Astrocyte (in vitro differentiated cells and primary cell): Measurements from ENCODE around the gene SAG.

Experiments used
- EZH2 ChIP-seq: IDR thresholded peaks from 2 replicates; pipeline ENCODE4 v1.6.1; 2012; ENCODE audit warnings: mild to moderate bottlenecking, low read length, inconsistent platforms; ENCODE audit not compliant: insufficient read depth
- TF ChIP-seq, protein P1 (sequence below): IDR thresholded peaks from 2 replicates; pipeline ENCODE4 v1.5.1; 2011; ENCODE audit warnings: low read depth, mild to moderate bottlenecking, inconsistent platforms, low read length, moderate library complexity; ENCODE audit not compliant: insufficient read depth

GRCh38 chr2:233387667-233388528 lies 80.3 kb downstream of the SAG start:
- no peak for TF ChIP-seq EZH2
- TF ChIP-seq, protein P1, sequence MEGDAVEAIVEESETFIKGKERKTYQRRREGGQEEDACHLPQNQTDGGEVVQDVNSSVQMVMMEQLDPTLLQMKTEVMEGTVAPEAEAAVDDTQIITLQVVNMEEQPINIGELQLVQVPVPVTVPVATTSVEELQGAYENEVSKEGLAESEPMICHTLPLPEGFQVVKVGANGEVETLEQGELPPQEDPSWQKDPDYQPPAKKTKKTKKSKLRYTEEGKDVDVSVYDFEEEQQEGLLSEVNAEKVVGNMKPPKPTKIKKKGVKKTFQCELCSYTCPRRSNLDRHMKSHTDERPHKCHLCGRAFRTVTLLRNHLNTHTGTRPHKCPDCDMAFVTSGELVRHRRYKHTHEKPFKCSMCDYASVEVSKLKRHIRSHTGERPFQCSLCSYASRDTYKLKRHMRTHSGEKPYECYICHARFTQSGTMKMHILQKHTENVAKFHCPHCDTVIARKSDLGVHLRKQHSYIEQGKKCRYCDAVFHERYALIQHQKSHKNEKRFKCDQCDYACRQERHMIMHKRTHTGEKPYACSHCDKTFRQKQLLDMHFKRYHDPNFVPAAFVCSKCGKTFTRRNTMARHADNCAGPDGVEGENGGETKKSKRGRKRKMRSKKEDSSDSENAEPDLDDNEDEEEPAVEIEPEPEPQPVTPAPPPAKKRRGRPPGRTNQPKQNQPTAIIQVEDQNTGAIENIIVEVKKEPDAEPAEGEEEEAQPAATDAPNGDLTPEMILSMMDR, result no peak
